GM12874 (cell line): ENCODE results near the gene SNX33.

Source experiments
- TF ChIP-seq, protein P1 (sequence below): IDR thresholded peaks from 2 replicates; pipeline ENCODE4 v1.5.1; 2011; ENCODE audit warnings: low read depth, mild to moderate bottlenecking, control low read depth, low read length, moderate library complexity; ENCODE audit not compliant: insufficient read depth

Gene SNX33

DNA sequence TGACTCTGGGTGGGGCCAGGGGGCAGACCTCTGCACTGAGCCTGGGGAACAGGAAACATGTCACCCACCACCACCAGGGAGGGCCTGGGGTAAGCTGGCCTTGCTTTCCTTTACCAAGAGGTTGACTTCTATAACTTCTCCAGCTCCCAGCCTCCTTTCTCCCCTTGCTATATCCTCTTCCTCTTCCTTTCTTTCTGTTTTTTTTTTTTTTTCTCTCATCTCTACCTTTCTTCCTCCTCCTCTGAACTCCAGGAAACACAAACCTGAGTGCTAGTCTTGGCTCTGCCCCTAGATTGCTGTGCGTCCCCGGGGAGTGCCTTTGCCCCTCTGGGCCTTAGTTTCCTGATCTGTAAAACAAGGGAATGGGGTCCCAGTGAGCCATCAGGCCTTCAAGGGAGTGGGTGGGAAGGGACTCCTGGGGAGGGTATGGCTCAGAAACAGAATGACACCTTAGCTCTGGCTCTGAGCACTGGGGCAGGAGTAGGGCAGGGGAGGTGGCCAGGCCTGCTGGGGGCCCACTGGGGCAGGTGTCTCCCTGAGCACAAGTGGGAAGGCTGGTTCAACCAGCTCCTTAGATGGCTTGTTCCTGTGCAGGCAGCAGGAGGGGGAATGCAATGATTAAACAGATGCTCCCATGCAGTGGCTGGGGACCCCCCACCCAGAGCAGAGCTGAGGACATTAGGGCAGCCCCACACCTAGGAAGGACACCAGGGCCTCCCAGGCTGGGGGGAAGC, 4.3 kb downstream of the SNX33 start:
- TF ChIP-seq, protein P1, sequence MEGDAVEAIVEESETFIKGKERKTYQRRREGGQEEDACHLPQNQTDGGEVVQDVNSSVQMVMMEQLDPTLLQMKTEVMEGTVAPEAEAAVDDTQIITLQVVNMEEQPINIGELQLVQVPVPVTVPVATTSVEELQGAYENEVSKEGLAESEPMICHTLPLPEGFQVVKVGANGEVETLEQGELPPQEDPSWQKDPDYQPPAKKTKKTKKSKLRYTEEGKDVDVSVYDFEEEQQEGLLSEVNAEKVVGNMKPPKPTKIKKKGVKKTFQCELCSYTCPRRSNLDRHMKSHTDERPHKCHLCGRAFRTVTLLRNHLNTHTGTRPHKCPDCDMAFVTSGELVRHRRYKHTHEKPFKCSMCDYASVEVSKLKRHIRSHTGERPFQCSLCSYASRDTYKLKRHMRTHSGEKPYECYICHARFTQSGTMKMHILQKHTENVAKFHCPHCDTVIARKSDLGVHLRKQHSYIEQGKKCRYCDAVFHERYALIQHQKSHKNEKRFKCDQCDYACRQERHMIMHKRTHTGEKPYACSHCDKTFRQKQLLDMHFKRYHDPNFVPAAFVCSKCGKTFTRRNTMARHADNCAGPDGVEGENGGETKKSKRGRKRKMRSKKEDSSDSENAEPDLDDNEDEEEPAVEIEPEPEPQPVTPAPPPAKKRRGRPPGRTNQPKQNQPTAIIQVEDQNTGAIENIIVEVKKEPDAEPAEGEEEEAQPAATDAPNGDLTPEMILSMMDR, result no peak

DNA sequence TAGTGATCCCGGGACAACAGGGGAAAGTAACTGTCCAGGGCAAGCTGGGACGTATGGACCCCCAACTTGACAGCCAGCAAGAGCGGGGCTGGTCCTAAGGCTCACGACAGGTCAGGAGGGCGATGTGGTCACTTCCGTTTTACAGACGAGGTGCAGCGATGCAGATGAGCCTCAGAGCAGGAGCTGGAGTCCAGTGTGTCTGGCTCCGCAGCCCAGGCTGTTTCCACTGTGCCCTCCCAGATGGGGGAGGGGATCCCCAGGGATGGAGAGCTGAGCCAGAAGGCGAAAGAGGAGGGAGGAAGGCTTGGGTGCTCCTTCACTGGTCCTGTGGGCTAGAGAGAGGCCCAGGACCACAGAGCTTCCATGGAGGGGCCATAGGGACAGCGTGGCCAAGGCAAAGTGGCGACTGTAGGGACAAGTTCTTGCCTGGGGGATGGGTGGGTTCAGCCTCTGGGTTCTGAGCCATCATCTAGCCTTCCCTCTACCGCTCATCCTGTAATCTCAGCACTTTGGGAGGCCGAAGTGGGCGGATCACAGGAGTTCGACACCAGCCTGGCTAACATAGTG, 5.7 kb downstream of the SNX33 start:
- TF ChIP-seq, protein P1, result no peak

DNA sequence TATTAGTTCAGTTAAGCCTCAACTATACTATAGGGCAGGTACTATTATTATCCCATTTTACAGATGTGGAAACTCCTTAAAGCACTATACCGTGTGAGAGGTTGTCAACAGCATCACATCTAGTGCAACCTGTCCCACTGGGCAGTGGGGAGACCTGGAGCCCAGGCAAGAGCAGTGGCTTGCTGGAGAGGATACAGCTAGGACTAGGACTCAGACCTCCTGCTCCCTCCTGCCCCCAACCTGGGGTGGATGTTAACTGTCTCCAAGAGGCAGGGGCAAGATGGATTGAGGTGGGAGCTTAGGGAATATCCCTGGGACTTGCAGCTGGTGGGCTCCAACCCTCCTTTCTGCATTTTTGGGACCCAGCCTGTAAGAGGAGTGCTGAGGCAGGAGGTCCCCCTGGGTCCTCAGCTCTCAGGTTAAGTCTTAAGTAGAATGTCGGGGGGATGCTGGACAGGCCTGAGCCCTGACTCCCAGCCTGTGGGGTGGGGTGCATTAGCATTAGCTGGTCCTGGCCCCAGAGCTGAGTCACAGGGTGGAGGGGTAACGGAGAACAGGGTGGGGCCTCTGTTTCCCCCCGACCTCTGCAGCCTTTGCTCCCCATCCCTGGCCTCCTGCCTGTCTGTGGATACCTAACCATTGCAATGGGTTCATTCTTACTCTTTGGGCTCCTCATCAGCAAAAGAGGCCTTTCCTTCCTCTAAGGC, 6.6 kb downstream of the SNX33 start:
- TF ChIP-seq, protein P1, result no peak

DNA sequence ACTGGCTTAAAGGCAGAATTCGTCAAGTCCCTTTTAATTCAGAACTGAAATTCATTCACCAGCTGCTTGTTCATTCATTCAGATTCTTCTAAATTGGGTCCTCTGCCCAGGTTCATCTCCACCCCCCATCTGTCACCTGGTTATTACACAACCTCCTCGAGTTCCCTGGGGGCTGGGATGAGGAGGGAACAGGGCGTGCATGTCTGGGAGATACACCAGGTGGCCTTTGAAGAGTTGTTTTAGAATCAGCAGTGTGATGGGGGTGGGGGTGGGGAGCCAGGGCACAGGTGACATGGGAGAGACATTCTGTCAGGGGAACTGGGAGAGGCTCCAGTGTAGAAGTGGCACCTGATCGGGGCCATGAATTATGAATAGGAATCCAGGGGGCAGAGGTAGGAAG, 8.2 kb downstream of the SNX33 start:
- TF ChIP-seq, protein P1, result no peak

DNA sequence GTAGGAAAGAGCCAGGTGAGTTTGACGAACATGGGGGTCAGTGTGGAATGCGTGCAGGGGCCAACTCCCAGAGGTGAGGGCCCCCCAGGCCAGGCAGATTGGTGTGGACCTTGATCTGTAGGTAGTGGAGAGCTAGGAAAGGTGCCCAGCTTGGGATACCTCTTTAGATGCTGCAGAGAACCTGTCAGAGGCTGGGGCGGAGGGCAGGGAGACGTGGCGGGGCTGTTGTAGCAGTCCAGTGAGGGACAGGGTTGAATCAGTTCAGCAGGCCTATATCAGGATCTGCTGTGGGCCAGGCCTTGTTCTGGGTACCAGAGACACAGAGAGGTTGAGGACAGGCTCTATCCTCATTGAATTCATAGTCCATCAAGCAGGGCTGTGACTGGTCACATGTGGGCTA, 8.6 kb downstream of the SNX33 start:
- TF ChIP-seq, protein P1, result no peak

DNA sequence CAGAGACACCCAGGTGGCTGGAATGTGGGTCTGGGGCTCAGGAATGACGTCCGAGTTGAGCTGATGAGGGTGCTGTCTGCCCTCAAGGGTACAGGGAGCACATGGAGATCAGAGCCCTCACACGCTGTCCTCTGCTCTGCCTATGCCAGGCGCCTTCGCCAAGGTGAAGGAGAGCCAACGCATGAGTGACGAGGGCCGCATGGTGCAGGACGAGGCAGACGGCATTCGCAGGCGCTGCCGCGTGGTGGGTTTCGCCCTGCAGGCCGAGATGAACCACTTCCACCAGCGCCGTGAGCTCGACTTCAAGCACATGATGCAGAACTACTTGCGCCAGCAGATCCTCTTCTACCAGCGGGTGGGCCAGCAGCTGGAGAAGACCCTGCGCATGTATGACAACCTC, 9.1 kb downstream of the SNX33 start:
- TF ChIP-seq, protein P1, result no peak

DNA sequence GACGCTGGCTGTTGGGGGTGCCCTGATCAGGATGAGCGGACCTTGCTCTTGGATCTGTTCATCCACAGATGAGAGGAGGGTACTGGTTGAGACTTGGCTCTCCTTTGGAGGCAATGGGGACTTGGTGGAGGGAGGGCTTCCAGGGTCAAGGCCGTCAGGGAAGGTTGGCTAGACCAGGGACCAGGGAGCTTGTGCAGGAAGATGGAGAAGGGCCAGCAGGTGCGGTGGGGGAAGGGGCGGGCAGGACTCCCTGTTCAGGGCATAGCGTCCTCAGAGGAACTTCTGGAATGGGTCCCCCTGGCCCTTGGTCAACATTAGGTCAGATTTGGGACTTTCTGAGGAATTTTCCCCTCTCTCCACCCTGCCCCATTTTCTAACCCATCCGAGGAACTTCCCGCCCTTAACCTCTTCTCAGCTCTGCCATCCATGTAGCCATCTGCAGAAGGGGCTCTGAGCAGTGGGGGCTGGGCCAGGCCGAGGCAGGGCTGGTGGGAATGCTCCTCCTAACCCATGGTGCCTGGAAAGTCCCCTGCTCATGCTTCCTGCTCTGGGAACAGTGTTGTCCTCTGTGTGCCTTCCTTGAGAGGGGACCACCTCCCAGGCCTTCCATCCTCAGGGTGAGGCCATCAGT, 11.5 kb downstream of the SNX33 start:
- TF ChIP-seq, protein P1, result no peak
